A549 (cell line): ENCODE measurements around the gene PPM1B.

Experiments
- CBX2 ChIP-seq: fragments of 200-600 bp; sonication (generic); IDR thresholded peaks from 2 replicates; pipeline ENCODE4 v1.6.1; 2016; ENCODE audit warnings: low read depth, mild to moderate bottlenecking, borderline replicate concordance
- HOXA7 ChIP-seq: fragments of 250-450 bp; sonication (Bioruptor Pico); IDR thresholded peaks from 2 replicates; pipeline ENCODE4 v1.5.0; 2020; ENCODE audit warnings: mild to moderate bottlenecking, moderate library complexity
- KDM1A ChIP-seq: fragments of 200-600 bp; sonication (generic); IDR thresholded peaks from 2 replicates; pipeline ENCODE4 v1.6.1; 2016; ENCODE audit warnings: low read depth, mild to moderate bottlenecking
- POLR2A ChIP-seq: IDR thresholded peaks from 2 replicates; pipeline ENCODE4 v1.6.1; 2012; ENCODE audit warnings: mild to moderate bottlenecking, low read length
- TF ChIP-seq, protein P1 (sequence below): fragments of 200-600 bp; sonication (generic); IDR thresholded peaks from 2 replicates; pipeline ENCODE4 v1.6.1; 2016; ENCODE audit warnings: antibody characterized with exemption, mild to moderate bottlenecking, moderate library complexity
- TF ChIP-seq, protein P2 (sequence below): fragments of >200 bp; sonication (Bioruptor Twin); formaldehyde crosslinking; IDR thresholded peaks from 3 replicates; pipeline ENCODE4 v1.5.1; 2016

DNA sequence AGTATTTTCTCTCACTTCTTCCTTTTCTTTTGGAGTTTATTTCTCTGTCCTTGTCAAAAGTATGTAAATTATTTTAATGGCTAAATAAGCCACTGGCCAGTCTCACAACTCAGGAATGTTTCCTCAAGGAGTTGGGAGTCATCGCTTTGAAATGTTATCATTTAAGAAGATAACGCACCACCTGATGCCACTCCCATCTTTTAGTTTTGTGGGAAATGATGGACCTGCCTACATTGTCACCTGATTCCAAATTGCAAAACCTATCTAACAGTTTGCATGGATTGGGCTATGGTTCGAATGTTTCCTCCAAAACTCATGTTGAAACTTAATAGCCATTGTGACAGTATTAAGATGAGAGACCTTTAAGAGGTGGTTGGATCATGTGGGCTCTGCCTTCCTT lies 32.4 kb upstream of the PPM1B start:
- TF ChIP-seq, protein P1, sequence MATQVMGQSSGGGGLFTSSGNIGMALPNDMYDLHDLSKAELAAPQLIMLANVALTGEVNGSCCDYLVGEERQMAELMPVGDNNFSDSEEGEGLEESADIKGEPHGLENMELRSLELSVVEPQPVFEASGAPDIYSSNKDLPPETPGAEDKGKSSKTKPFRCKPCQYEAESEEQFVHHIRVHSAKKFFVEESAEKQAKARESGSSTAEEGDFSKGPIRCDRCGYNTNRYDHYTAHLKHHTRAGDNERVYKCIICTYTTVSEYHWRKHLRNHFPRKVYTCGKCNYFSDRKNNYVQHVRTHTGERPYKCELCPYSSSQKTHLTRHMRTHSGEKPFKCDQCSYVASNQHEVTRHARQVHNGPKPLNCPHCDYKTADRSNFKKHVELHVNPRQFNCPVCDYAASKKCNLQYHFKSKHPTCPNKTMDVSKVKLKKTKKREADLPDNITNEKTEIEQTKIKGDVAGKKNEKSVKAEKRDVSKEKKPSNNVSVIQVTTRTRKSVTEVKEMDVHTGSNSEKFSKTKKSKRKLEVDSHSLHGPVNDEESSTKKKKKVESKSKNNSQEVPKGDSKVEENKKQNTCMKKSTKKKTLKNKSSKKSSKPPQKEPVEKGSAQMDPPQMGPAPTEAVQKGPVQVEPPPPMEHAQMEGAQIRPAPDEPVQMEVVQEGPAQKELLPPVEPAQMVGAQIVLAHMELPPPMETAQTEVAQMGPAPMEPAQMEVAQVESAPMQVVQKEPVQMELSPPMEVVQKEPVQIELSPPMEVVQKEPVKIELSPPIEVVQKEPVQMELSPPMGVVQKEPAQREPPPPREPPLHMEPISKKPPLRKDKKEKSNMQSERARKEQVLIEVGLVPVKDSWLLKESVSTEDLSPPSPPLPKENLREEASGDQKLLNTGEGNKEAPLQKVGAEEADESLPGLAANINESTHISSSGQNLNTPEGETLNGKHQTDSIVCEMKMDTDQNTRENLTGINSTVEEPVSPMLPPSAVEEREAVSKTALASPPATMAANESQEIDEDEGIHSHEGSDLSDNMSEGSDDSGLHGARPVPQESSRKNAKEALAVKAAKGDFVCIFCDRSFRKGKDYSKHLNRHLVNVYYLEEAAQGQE, result no peak
- TF ChIP-seq HOXA7, result no peak
- no peak for TF ChIP-seq KDM1A
- TF ChIP-seq POLR2A, result no peak
- TF ChIP-seq CBX2, result no peak
- TF ChIP-seq, protein P2, sequence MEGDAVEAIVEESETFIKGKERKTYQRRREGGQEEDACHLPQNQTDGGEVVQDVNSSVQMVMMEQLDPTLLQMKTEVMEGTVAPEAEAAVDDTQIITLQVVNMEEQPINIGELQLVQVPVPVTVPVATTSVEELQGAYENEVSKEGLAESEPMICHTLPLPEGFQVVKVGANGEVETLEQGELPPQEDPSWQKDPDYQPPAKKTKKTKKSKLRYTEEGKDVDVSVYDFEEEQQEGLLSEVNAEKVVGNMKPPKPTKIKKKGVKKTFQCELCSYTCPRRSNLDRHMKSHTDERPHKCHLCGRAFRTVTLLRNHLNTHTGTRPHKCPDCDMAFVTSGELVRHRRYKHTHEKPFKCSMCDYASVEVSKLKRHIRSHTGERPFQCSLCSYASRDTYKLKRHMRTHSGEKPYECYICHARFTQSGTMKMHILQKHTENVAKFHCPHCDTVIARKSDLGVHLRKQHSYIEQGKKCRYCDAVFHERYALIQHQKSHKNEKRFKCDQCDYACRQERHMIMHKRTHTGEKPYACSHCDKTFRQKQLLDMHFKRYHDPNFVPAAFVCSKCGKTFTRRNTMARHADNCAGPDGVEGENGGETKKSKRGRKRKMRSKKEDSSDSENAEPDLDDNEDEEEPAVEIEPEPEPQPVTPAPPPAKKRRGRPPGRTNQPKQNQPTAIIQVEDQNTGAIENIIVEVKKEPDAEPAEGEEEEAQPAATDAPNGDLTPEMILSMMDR, result no peak
